ENCODE data around the gene SLC7A8.

DNA sequence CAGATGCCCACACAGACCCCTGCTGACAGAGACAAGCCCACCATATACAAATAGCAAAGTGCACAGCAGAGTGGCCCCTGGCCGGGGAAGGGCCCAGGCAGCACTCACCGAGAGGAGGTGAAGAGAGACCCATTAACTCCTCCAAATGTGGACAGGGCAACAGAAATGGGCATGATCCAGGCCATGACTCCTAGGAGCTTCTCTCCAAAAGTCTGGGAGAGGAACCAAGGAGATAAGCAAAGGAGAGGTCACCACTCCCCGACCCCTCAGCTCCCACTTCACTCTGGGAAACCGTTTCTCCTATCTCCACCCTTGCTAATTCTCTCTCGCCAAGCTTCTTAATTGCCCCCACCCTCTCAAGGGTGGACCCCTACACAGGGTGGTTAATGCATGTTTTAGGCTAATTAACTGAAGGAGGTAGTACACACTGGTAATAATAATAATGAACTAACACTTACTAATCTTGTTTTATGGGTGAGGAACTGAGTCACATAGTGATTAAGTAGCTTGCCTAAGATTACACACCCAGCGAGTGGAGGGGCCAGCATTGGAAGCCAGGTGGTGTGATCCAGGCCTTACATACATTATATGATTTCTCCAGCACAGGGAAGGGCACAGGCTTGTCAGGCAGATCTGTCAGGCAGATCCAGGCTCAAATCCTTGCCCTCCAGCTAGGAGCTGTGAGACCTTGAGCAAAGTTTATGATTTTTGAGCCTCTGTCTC lies 45.5 kb downstream of the SLC7A8 start:
- TF ChIP-seq SUZ12 (IDR thresholded peaks at IDR 0.05; ENCODE audit: extremely low read depth, insufficient read depth, insufficient read length) (no peak), YY1 (IDR thresholded peaks at IDR 0.05; ENCODE audit: insufficient read depth, insufficient read length) (no peak)

Data from NT2/D1 (cell line).